ENCODE results near the gene TMUB1.

Gene TMUB1

DNA sequence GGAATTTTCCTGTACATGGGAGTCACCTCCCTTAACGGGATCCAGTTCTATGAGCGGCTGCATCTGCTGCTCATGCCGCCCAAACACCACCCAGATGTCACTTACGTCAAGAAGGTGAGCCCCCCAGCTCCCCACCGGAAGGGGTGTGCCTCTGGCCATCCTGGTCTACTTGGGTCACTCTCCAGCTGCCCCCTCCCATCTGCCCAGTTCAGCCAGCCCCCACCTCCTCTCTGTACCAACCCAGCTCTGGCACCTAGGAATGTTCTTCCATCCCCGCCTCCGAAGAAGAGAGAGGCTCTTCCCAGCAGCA, 7.7 kb downstream of the TMUB1 start:
- H3K4me2 ChIP-seq (ENCODE audit: low read depth, low read length, poor library complexity, severe bottlenecking), result no peak overlapping the region

DNA sequence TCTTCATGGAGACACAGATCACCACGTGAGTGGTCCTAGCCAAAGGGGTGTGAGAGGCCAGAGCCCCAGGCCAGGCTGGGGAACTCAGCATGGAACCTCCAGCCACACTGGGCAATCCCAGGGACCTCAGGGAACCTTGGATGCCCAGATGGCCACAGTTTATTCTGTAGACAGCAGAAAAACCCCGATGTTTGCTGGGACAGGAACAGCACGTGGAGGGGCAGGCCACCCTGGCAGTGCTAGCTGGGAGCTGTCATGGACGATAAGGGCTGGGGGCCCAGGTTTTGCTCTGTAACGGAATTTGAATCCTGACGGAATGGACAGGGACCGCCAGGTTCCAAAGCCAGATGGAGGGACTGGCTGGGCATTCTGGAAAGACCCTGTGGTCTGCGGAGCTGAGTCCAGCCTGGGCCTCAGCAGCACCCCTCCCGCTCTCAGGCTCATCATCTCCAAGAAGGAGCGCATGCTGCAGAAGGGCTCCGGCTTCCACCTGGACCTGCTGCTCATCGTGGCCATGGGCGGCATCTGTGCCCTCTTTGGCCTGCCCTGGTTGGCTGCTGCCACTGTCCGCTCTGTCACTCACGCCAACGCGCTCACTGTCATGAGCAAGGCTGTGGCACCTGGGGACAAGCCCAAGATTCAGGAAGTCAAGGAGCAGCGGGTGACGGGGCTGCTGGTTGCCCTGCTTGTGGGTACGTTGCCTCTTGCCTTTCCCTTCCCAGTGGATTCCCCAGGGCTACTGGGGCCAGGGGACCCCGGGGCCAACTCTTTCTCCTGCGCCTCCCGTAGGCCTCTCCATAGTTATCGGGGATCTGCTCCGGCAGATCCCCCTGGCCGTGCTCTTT, 8.3 kb downstream of the TMUB1 start:
- Histone ChIP-seq H3K36me3 (ENCODE audit: insufficient read depth, low read length) (peaks cover 50% of the 10 kb centered on the region; the same call in 1 of the 2 replicates), H3K4me1 (ENCODE audit: insufficient read depth, low read length, poor library complexity, severe bottlenecking) (peaks cover 15% of the 10 kb centered on the region), H3K4me3 (ENCODE audit: low read length, poor library complexity, severe bottlenecking) (no peak overlapping the region), H4K20me1 (ENCODE audit: insufficient read depth, low read length, poor library complexity, severe bottlenecking) (peaks cover 10% of the 10 kb centered on the region), H3K27me3 (ENCODE audit: insufficient read depth, low read length, poor library complexity, severe bottlenecking) (no peaks in the 10 kb centered on the region), H2AFZ (ENCODE audit: low read length) (no peak overlapping the region), H3K9ac (ENCODE audit: low read depth, low read length, poor library complexity, severe bottlenecking) (no peak overlapping the region), H3K9me3 (ENCODE audit: insufficient read depth, low read depth, low read length) (no peaks in the 10 kb centered on the region), H3K79me2 (ENCODE audit: insufficient read depth, low read length) (peaks cover 12% of the 10 kb centered on the region), H3K9me2 (replicated peaks; ENCODE audit: low read depth, low read length) (no peaks in the 10 kb centered on the region), H3F3A (ENCODE audit: low read depth) (0 out of 2 replicates have a peak, but pooled peaks cover 5% of the 10 kb centered on the region), H3K4me2 (ENCODE audit: low read depth, low read length, poor library complexity, severe bottlenecking) (no peak overlapping the region)
- no peak for TF ChIP-seq EZH2phosphoT487 (IDR thresholded peaks at IDR 0.05; ENCODE audit: borderline replicate concordance)
- TF ChIP-seq, protein P1, sequence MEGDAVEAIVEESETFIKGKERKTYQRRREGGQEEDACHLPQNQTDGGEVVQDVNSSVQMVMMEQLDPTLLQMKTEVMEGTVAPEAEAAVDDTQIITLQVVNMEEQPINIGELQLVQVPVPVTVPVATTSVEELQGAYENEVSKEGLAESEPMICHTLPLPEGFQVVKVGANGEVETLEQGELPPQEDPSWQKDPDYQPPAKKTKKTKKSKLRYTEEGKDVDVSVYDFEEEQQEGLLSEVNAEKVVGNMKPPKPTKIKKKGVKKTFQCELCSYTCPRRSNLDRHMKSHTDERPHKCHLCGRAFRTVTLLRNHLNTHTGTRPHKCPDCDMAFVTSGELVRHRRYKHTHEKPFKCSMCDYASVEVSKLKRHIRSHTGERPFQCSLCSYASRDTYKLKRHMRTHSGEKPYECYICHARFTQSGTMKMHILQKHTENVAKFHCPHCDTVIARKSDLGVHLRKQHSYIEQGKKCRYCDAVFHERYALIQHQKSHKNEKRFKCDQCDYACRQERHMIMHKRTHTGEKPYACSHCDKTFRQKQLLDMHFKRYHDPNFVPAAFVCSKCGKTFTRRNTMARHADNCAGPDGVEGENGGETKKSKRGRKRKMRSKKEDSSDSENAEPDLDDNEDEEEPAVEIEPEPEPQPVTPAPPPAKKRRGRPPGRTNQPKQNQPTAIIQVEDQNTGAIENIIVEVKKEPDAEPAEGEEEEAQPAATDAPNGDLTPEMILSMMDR (conservative IDR thresholded peaks at IDR 0.05; ENCODE audit: low read length), result no peak

More for the DNA sequence above, 7.7 kb downstream of the TMUB1 start:
- Histone ChIP-seq H4K20me1 (ENCODE audit: insufficient read depth, low read length, poor library complexity, severe bottlenecking) (peaks cover 14% of the 10 kb centered on the region), H3K9me2 (replicated peaks; ENCODE audit: low read depth, low read length) (no peaks in the 10 kb centered on the region), H3K4me1 (ENCODE audit: insufficient read depth, low read length, poor library complexity, severe bottlenecking) (peaks cover 15% of the 10 kb centered on the region), H3K27me3 (ENCODE audit: insufficient read depth, low read length, poor library complexity, severe bottlenecking) (no peaks in the 10 kb centered on the region), H3K79me2 (ENCODE audit: insufficient read depth, low read length) (peaks cover 18% of the 10 kb centered on the region), H2AFZ (ENCODE audit: low read length) (no peak overlapping the region), H3K9me3 (ENCODE audit: insufficient read depth, low read depth, low read length) (no peaks in the 10 kb centered on the region), H3K36me3 (ENCODE audit: insufficient read depth, low read length) (peaks cover 45% of the 10 kb centered on the region; the same call in 1 of the 2 replicates), H3K4me3 (ENCODE audit: low read length, poor library complexity, severe bottlenecking) (no peak overlapping the region), H3F3A (ENCODE audit: low read depth) (0 out of 2 replicates have a peak, but pooled peaks cover 5% of the 10 kb centered on the region), H3K9ac (ENCODE audit: low read depth, low read length, poor library complexity, severe bottlenecking) (no peak overlapping the region)
- TF ChIP-seq EZH2phosphoT487 (IDR thresholded peaks at IDR 0.05; ENCODE audit: borderline replicate concordance), result no peak
- TF ChIP-seq, protein P1 (conservative IDR thresholded peaks at IDR 0.05; ENCODE audit: low read length), result no peak

- Histone ChIP-seq H4K20me1 (ENCODE audit: insufficient read depth, low read length, poor library complexity, severe bottlenecking) (peaks cover under 1% of the 10 kb centered on the region), H3K4me2 (ENCODE audit: low read depth, low read length, poor library complexity, severe bottlenecking) (no peak overlapping the region), H3K4me1 (ENCODE audit: insufficient read depth, low read length, poor library complexity, severe bottlenecking) (peaks cover 8% of the 10 kb centered on the region), H3K9ac (ENCODE audit: low read depth, low read length, poor library complexity, severe bottlenecking) (no peak overlapping the region), H2AFZ (ENCODE audit: low read length) (no peak overlapping the region), H3K36me3 (ENCODE audit: insufficient read depth, low read length) (peaks cover 59% of the 10 kb centered on the region; the same call in 1 of the 2 replicates), H3K27me3 (ENCODE audit: insufficient read depth, low read length, poor library complexity, severe bottlenecking) (no peaks in the 10 kb centered on the region), H3K9me2 (replicated peaks; ENCODE audit: low read depth, low read length) (no peaks in the 10 kb centered on the region), H3K9me3 (ENCODE audit: insufficient read depth, low read depth, low read length) (no peaks in the 10 kb centered on the region), H3F3A (ENCODE audit: low read depth) (0 out of 2 replicates have a peak, but pooled peaks cover 5% of the 10 kb centered on the region), H3K4me3 (ENCODE audit: low read length, poor library complexity, severe bottlenecking) (no peak overlapping the region), H3K79me2 (ENCODE audit: insufficient read depth, low read length) (peaks cover 2% of the 10 kb centered on the region; the same call in 1 of the 2 replicates)
- TF ChIP-seq, protein P1 (conservative IDR thresholded peaks at IDR 0.05; ENCODE audit: low read length), result no peak
- TF ChIP-seq EZH2phosphoT487 (IDR thresholded peaks at IDR 0.05; ENCODE audit: borderline replicate concordance), result no peak
Measured at GRCh38 chr7:151073990-151074389, 9.3 kb downstream of the TMUB1 start.
